Lung microvascular endothelial cell (primary cell): ENCODE data around the gene WSB1. TPM values are rescaled to one million over a fixed set of nuclear protein-coding genes. Genes with fewer than 3 reads are reported as not detected.
A peak's percentile ranks its signal among the peaks of the same experiment; 100 is the strongest.
"Not testable (repeated sequence)": the region's sequence is repeated elsewhere in the genome, so short reads cannot be mapped to it uniquely, and the experiment has no call there.

Source experiments
- DNase-seq, 2 donors: peaks; one replicate each; pipeline versions ENCODE4 v3.0.0 to v3.0.0-alpha.2; 2010; ENCODE audit warnings: low read depth in 2 of 2
- total RNA-seq: library from RNA; depleted of rRNA; stranded (reverse); fragments of >200 nt; gene quantifications from 2 replicates; pipeline ENCODE4 v1.2.1, GENCODE V29; 2014

Gene WSB1
- total RNA-seq, 1 donor from 2014 or later: 276 TPM

DNA sequence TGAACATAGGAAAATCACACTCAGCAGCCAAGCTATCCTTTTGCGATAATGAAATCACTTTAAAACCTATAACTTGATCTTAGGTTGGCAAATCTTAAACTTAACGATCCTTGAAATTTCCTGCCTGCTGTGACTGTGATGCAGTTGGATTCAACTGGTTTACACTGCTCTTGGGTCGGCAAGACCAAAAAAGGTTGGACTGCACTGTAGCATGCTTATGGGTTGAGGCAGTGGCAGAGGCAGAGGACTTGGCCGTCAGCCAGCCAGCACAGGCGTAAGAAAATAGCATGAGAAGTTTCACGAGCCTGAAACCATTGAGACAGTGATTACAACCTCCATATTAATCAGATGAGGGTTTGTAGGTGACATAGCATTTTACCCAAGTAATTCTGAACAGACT, 21.4 kb downstream of the WSB1 start:
- peak; percentile 39 to 46 for DNase-seq

DNA sequence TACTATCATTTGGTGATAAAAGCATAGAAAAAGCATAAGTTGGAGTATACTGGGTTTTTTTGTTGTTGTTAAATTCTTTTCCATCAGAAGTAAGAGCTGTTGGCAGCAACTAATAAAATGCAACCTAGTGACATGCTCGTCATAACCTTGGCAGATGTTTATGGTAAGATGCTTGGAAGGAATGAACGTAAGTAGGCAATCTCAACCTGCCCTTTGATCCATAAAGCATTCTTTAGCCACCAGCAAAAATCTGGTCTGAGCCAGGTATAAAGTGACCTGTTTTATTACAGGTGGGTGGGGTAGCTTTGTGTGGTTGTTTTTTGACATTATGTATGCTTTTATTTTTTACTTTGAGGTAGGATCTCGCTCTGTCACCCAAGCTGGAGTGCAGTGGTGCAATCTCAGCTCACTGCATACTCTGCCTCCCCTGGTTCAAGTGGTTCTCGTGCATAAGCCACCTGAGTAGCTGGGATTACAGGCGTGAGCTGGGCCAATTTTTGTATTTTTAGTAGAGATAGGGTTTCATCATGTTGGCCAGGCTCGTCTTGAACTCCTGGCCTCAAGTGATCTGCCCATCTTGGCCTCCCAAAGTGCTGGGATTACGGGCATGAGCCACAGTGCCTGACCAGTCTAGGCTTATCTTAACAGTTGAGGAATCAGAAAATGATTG, 22.0 kb downstream of the WSB1 start:
- DNase-seq: no peak

- peak in 1 of 2 donors; percentile 67 for DNase-seq
Measured at GRCh38 chr17:27318228-27318627, 24.3 kb downstream of the WSB1 start.

DNA sequence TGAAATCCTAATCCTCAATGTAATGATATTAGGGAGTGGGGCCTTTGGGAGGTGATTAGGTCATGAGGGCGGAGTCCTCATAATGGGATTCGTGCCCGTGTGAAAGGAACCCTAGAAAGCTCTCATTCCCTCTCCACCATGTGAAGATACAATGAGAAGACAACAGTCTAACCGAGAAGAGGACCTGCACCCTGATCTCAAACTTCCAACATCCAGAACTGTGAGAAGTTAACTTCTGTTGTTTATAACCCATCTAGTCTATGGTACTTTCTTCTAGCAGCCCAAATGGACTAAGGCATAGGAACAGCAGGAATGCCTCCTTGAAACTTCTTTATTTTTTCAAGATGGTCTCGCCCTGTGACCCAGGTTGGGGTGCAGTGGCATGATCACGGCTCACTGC, 24.7 kb downstream of the WSB1 start:
- DNase-seq: no peak

DNA sequence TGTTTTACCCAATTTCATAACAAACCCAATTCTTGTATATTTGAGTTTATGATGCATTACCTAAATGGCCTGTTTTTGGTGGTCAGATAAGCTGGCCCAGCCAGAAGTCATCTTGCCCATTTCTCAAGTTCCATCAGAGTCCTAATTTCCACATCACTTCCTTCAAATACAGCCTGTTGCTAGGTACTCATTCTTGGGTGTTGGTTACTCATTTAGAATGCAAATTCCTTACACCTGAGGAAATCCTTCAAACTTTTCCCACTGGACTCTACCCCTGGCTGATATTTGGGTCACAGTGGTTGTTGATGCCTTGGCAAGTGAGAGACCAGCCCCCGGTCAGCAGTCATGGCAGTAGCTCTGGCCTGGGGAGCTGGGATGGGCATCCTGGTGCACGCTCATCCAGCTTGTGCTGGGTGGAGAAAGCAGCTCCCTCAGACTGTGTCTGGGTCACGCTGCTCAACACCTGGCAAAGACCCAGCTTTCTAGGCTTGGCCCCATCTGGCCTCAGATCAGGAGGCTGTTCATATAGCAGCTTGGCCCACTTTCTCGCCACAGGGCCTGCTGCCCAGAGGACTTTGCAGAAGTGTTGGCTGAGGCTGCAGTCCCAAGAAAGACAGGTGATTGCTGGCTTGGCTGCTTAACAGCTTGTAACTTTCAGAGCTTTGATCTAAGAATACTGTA, 25.8 kb downstream of the WSB1 start:
- DNase-seq: peak in 1 of 2 donors; percentile 54

- no peak for DNase-seq
Measured at GRCh38 chr17:27320222-27320560, 26.3 kb downstream of the WSB1 start.

GRCh38 chr17:27321372-27321771, 27.5 kb downstream of the WSB1 start:
- peak in 1 of 2 donors; percentile 40 for DNase-seq

GRCh38 chr17:27322026-27322425, 28.1 kb downstream of the WSB1 start:
- peak in 1 of 2 donors; percentile 41 for DNase-seq

DNA sequence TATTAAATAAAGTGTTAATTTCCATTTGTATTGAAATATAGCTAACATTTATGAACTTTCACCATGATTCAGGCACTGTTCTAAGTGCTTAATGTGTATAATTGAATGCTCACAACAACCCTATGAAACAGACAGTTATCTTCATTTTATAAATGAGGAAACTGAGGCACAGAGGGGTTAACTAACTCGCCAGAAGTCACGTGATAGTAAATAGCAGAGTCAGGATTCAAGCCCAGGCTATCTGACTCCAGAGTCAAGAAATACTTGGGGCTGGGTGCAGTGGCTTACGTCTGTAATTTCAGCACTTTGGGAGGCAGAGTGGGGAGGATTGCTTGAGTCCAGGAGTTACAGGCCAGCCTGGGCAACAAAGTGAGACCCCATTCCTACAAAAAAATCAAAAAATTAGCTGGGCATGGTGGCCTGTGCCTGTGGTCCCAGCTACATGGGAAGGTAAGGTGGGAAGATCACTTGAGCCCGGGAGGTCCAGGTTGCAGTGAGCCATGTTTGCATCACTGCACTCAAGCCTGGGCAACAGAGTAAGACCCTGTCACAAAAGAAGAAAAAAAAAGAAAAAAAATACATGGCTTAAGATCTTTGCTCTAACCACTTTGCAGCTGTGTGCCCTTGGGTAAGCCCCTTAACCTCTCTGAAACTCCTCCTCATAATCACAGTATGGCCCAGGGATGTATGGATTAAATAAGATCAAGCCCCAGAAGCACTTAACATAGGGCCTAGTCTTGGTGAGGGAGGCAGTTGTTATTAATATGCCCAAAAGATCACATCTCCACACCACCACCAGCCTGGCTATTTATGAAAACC, 29.0 kb downstream of the WSB1 start:
- peak in 1 of 2 donors; percentile 45 for DNase-seq

GRCh38 chr17:27323538-27324215, 29.8 kb downstream of the WSB1 start:
- DNase-seq: peak; percentile 76 to 81

- no peak for DNase-seq
Measured at GRCh38 chr17:27324771-27325339, 30.9 kb downstream of the WSB1 start.

DNA sequence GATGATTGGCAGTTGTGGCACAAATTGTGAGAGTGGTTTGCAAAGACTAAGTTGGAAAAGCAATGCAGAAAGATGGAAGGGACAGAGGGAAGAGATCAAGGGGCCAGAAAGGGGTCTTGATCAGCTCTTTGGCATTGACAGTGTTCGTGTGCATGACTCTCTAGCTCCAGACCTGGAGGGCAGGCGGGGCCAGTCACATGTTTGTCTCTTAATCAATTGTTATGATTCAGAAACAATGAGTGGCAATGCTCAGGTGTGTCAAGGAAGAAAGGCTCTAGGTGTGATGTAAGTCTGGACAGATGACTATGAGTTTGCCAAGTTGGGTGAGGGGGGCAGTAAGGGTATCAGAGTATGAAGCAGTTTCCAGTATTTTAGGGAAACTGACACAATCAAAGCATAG, 32.1 kb downstream of the WSB1 start:
- DNase-seq: no peak

DNA sequence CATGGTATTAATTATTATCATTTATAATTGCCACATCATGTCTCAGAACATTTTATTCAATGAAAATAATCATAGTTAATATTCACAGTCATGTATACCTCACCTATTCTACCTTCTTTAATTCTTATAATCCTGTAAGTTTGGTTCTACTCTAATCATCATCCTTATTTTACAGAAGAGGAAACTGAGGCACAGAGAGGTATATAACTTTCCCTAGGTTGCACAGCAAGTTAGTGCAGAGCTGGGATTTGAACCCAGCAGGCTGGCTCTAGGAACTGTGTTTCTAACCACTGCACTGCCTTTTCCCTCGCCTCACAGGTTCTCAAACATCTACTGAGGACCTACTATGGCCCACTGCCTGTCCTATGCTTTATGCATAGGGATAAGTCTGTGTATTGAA, 32.7 kb downstream of the WSB1 start:
- no peak for DNase-seq

- DNase-seq: no peak
Measured at GRCh38 chr17:27327397-27327796, 33.5 kb downstream of the WSB1 start.

DNA sequence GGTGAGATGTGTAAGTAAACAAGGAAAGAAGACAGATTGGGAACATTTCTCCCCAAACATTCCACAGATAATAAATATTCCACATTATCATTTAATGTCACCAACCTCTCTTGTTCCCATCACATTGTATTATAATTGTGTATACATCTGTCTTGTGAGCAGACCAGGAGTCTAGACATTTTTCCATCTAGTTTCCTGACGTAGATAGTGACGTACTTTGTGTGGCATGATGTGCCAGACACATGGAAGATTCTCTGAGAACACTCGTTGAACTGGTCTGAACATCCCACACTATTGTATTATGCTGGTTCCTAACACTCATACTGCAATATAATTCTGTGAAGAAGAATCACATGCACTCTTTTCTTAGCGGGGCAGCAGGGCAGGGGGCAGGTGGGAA, 34.0 kb downstream of the WSB1 start:
- peak in 1 of 2 donors; percentile 45 for DNase-seq

DNA sequence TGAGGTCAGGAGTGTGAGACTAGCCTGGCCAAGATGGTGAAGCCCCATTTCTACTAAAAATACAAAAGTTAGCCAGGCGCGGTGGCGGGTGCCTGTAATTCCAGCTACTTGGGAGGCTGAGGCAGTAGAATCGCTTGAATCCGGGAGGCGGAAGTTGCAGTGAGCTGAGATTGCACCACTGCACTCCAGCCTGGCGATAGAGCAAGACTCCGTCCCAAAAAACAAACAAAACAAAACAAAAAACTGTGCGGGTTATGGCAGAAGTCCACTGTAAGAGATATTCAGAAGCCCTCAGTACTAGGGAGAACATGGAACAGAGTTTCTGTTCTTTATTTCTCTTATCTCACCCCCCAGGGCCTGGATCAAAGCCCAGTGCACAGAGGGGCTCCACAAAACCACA, 34.8 kb downstream of the WSB1 start:
- DNase-seq: not testable (repeated sequence)

DNA sequence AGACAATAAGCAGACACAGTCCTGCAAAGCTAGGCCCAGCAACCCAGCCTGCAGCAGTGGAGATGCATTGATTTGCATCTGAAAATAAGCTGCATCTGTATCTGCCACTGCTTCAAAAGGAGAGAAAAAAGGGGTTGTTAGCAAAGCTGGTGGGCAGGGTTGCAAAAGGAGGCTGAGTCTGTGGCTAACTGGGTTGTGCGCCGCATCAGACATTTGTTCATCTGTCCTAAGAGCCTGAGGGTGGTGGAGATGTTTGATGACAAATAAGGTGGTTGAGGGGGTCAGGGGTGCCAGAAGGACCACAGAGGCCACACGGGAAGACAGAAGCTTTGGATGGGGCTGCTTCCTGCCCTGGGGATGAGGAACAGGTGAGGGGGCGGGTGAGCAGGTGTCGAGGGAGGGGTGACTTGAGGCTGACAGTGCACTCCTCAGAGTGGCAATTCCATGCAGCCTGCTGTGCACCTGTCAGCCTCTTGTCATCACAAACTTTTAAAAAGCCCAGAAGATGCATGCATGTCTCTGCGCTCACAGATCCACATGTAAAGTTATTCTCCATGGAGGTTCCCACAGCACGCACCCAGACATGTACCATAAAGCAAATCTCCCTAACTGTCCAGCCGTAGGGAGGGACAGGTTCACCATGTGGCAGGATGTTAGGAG, 35.4 kb downstream of the WSB1 start:
- no peak for DNase-seq

GRCh38 chr17:27332047-27332393, 38.1 kb downstream of the WSB1 start:
- no peak for DNase-seq

- peak; percentile 91 to 98 for DNase-seq
Measured at GRCh38 chr17:27332485-27333409, 38.8 kb downstream of the WSB1 start.

DNA sequence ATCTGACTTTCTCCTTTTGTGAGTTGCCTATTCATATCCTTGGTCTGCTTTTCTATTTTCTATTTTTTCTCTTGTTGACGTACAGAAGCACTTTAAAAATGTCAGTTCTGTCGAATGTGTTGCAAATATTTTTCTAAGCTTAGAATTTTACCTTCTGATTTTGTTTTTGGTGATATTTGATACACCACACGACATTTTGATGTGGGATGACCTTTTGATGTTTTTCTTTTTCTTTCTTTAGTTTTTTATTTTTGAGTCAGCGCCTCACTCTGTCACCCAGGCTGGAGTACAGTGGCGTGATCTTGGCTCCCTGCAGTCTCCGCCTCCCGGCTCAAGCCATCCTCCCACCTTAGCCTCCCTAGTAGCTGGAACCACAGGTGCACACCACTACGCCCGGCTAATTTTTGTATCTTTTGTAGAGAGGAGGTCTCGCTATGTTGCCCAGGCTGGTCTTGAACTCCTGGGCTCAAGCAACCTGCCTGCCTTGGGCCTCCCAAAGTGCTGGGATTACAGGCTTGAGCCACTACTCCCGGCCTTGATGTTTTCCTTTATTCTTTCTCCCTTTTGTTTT, 39.6 kb downstream of the WSB1 start:
- no peak for DNase-seq
